Vein endothelial cell (primary cell): Measurements from ENCODE around the gene ZNF460. TPM values are rescaled to one million over a fixed set of nuclear protein-coding genes. Genes with fewer than 3 reads are reported as not detected.

Experiments used
- total RNA-seq: library from RNA; depleted of rRNA; stranded (reverse); fragments of >200 nt; gene quantifications from 2 replicates; pipeline ENCODE4 v1.2.3, GENCODE V29; 2012

The ZNF460 gene
- 74.9 and 77.1 TPM in 2 replicates for total RNA-seq

GRCh38 chr19:57280165-57280961, at the start of gene ZNF460:
TSS of gene ZNF460 (plus strand) at chr19:57280485. CDS start at chr19:57280807, 322 bp downstream.

GRCh38 chr19:57240311-57241090, 39.8 kb upstream of the ZNF460 start, which contains the start of gene ZNF805:
TSS of gene ZNF805 (plus strand) at chr19:57240632. CDS start at chr19:57240892, 260 bp downstream.

GRCh38 chr19:57320180-57321084, 40.1 kb downstream of the ZNF460 start, which contains the start of gene ZNF543:
TSS of gene ZNF543 (plus strand) at chr19:57320472. CDS start at chr19:57320854, 382 bp downstream.

Other genes starting within 250 kb of the ZNF460 start
- not detected in 2 replicates for gene USP29, start 160.5 kb upstream of the ZNF460 start, total RNA-seq
- gene ZIM3, start 135.3 kb upstream of the ZNF460 start, total RNA-seq = not detected in 2 replicates
- gene DUXA, start 113.0 kb upstream of the ZNF460 start, total RNA-seq = not detected in 2 replicates
- 24.5 and 37.6 TPM in 2 replicates for gene ZNF264, start 89.0 kb upstream of the ZNF460 start, total RNA-seq
- gene AURKC, start 49.5 kb upstream of the ZNF460 start, total RNA-seq = 0.48 and 0.65 TPM in 2 replicates
- gene ZNF805, start 39.9 kb upstream of the ZNF460 start, total RNA-seq = 23.8 and 24.7 TPM in 2 replicates
- gene ZNF543, start 40.0 kb downstream of the ZNF460 start, total RNA-seq = 10.1 and 11.7 TPM in 2 replicates
- 8.5 and 9.0 TPM in 2 replicates for gene ZNF304, start 70.8 kb downstream of the ZNF460 start, total RNA-seq
- 9.1 and 10.1 TPM in 2 replicates for gene TRAPPC2B, start 83.1 kb downstream of the ZNF460 start, total RNA-seq
- 1.6 and 2.9 TPM in 2 replicates for gene ZNF547, start 83.1 kb downstream of the ZNF460 start, total RNA-seq
- 14.2 and 16.3 TPM in 2 replicates for gene ZNF548, start 109.4 kb downstream of the ZNF460 start, total RNA-seq
- 11.4 and 14.3 TPM in 2 replicates for gene ZNF17, start 130.7 kb downstream of the ZNF460 start, total RNA-seq
- 7.2 and 12.2 TPM in 2 replicates for gene ZNF749, start 154.8 kb downstream of the ZNF460 start, total RNA-seq
- gene VN1R1, start 176.7 kb downstream of the ZNF460 start, total RNA-seq = 0.98 and 1.1 TPM in 2 replicates
- 14.4 and 22.7 TPM in 2 replicates for gene ZNF772, start 197.1 kb downstream of the ZNF460 start, total RNA-seq
- 11.1 and 13.5 TPM in 2 replicates for gene ZNF419, start 207.3 kb downstream of the ZNF460 start, total RNA-seq
- 13.0 and 15.0 TPM in 2 replicates for gene ZNF773, start 219.5 kb downstream of the ZNF460 start, total RNA-seq
- gene ZNF549, start 246.9 kb downstream of the ZNF460 start, total RNA-seq = 4.2 and 4.6 TPM in 2 replicates